ENCODE data around the gene TTLL8.

GRCh38 chr22:50009251-50009650 lies 48.8 kb downstream of the TTLL8 start:
- TF ChIP-seq, protein P1, sequence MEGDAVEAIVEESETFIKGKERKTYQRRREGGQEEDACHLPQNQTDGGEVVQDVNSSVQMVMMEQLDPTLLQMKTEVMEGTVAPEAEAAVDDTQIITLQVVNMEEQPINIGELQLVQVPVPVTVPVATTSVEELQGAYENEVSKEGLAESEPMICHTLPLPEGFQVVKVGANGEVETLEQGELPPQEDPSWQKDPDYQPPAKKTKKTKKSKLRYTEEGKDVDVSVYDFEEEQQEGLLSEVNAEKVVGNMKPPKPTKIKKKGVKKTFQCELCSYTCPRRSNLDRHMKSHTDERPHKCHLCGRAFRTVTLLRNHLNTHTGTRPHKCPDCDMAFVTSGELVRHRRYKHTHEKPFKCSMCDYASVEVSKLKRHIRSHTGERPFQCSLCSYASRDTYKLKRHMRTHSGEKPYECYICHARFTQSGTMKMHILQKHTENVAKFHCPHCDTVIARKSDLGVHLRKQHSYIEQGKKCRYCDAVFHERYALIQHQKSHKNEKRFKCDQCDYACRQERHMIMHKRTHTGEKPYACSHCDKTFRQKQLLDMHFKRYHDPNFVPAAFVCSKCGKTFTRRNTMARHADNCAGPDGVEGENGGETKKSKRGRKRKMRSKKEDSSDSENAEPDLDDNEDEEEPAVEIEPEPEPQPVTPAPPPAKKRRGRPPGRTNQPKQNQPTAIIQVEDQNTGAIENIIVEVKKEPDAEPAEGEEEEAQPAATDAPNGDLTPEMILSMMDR (IDR thresholded peaks at IDR 0.05) = no peak
- TF ChIP-seq POLR2A (IDR thresholded peaks at IDR 0.05) (no peak), EP300 (IDR thresholded peaks at IDR 0.05; ENCODE audit: low read depth) (no peak), POLR2AphosphoS5 (IDR thresholded peaks at IDR 0.05) (no peak)
